HepG2 (cell line): Measurements from ENCODE around the gene SMCHD1. TPM values are rescaled to one million over a fixed set of nuclear protein-coding genes. Genes with fewer than 3 reads are reported as not detected.

Experiments
- ATRX ChIP-seq: sonication (generic); formaldehyde crosslinking; IDR thresholded peaks from 2 replicates; pipeline ENCODE4 v1.4.0; 2020; ENCODE audit warnings: missing genetic modification reagents, borderline replicate concordance
- CBX5 ChIP-seq: sonication (generic); formaldehyde crosslinking; IDR thresholded peaks from 2 replicates; pipeline ENCODE4 v1.4.0; 2020; ENCODE audit warnings: missing genetic modification reagents, borderline replicate concordance
- HIVEP1 ChIP-seq: sonication (generic); formaldehyde crosslinking; IDR thresholded peaks from 2 replicates; pipeline ENCODE4 v1.4.0; 2020; ENCODE audit warnings: mild to moderate bottlenecking, missing genetic modification reagents
- HOMEZ ChIP-seq: IDR thresholded peaks from 2 replicates; pipeline ENCODE4 v1.6.1; 2016; ENCODE audit warnings: low read depth
- ISL2 ChIP-seq: sonication (generic); formaldehyde crosslinking; IDR thresholded peaks from 2 replicates; pipeline ENCODE4 v1.5.0; 2020; ENCODE audit warnings: missing genetic modification reagents
- KLF11 ChIP-seq: IDR thresholded peaks from 2 replicates; pipeline ENCODE4 v1.6.1; 2016; ENCODE audit warnings: missing compliant biosample characterization
- MBD4 ChIP-seq: IDR thresholded peaks from 2 replicates; pipeline ENCODE4 v1.6.1; 2012; ENCODE audit warnings: low read length, inconsistent platforms, borderline replicate concordance
- NFYB ChIP-seq: sonication (generic); formaldehyde crosslinking; IDR thresholded peaks from 2 replicates; pipeline ENCODE4 v1.4.0; 2020; ENCODE audit warnings: missing genetic modification reagents
- NR3C1 ChIP-seq: sonication (generic); formaldehyde crosslinking; IDR thresholded peaks from 2 replicates; pipeline ENCODE4 v1.4.0; 2020; ENCODE audit warnings: missing genetic modification reagents
- TEAD2 ChIP-seq: sonication (generic); formaldehyde crosslinking; IDR thresholded peaks from 2 replicates; pipeline ENCODE4 v1.9.0; 2021; ENCODE audit warnings: missing genetic modification reagents
- ZBTB40 ChIP-seq, 2 experiments: fragments of 450-650 bp in 1 of 2; sonication (generic) in 1 of 2; formaldehyde crosslinking in 1 of 2; IDR thresholded peaks; 2 replicates each; pipeline versions ENCODE4 v1.6.1 to v1.8.0; 2016 to 2022; ENCODE audit warnings: antibody characterized with exemption in 1 of 2, mild to moderate bottlenecking in 1 of 2, missing genetic modification reagents in 1 of 2
- ZNF260 ChIP-seq: sonication (generic); formaldehyde crosslinking; IDR thresholded peaks from 2 replicates; pipeline ENCODE4 v1.4.0; 2020; ENCODE audit warnings: missing genetic modification reagents, low read depth, mild to moderate bottlenecking, borderline replicate concordance
- ZNF441 ChIP-seq: sonication (generic); formaldehyde crosslinking; IDR thresholded peaks from 2 replicates; pipeline ENCODE4 v1.7.0; 2021; ENCODE audit warnings: missing genetic modification reagents, borderline replicate concordance
- ZNF652 ChIP-seq: IDR thresholded peaks from 2 replicates; pipeline ENCODE4 v1.6.1; 2016; ENCODE audit warnings: low read depth, borderline replicate concordance
- ZNF703 ChIP-seq: sonication (generic); formaldehyde crosslinking; IDR thresholded peaks from 2 replicates; pipeline ENCODE4 v1.5.1; 2020; ENCODE audit warnings: missing genetic modification reagents, mild to moderate bottlenecking, moderate library complexity, borderline replicate concordance
- ZNF737 ChIP-seq: sonication (generic); formaldehyde crosslinking; IDR thresholded peaks from 2 replicates; pipeline ENCODE4 v1.5.0; 2020; ENCODE audit warnings: missing genetic modification reagents, mild to moderate bottlenecking, borderline replicate concordance
- ZSCAN29 ChIP-seq: sonication (generic); formaldehyde crosslinking; conservative IDR thresholded peaks from 2 replicates; pipeline ENCODE4 v1.4.0; 2020; ENCODE audit warnings: mild to moderate bottlenecking, missing genetic modification reagents
- polyA plus RNA-seq, 8 experiments: library from polyadenylated mRNA; depleted of rRNA in 3 of 8; stranded (reverse) in 7 of 8; unstranded in 1 of 8; fragments of >200 nt; fragmentation: Illumina TruSeq in 4 of 8; extraction: Trizol in 4 of 8; gene quantifications; 2 replicates each; pipeline versions ENCODE4 v1.2.1 to v1.2.3, GENCODE V29; 2011 to 2016; ENCODE audit warnings: low read depth in 4 of 8, missing spikeins in 1 of 8, mixed read lengths in 1 of 8; ENCODE audit not compliant: insufficient read depth in 1 of 8
- total RNA-seq, 5 experiments: library from RNA; depleted of rRNA; stranded (reverse); fragments of >200 nt; fragmentation: Illumina TruSeq; extraction: Trizol; gene quantifications; 2 replicates each; pipeline ENCODE4 v1.2.3, GENCODE V29; 2016; ENCODE audit warnings: low read depth in 1 of 5
- TF ChIP-seq, protein P1 (sequence below): sonication (generic); formaldehyde crosslinking; IDR thresholded peaks from 2 replicates; pipeline ENCODE4 v1.5.0; 2020; ENCODE audit warnings: missing genetic modification reagents

SMCHD1 gene
- total and polyA plus RNA-seq, 2 of the 13 experiments (the other 11 are each of a cell fraction or from before 2014, with no cell fraction given), result 21.4 to 93.6 TPM

DNA sequence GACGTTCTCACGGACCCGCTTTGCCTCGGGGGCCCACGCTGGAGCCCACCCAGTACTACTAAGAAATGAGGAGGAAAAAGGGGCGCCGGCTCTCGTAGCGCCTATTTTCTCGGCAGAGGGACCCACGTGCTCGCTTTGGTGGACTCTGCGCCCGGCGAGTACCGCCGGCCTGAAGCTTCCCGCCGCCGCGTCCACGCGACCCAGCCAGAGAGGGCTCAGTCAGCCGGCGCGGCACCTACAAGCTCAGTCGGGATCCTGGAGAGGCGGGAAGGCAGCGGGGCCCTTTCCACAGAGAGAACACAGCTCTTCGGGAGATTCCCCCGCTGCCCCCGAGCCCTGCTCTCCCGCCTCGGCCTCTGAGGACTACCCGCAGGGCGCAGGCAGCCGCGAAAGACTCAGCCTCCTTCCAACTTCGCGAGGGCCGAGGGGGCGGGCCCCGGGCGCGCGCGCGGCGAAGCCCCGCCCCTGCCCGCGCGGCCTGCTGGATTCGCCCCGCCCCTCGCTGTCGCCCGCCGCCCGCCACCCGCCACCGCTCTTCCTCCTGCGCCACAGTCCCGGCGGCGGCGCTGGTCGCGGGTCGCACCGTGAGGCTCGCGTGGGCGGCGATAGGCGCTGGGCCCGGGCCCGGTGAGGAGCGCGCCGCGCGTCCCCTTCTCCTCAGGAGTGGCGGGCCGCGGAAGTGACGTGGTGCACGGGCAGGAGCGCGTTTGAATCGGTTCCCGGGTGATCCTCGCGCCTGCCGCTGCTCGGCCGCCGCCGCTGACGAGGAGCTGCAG, at the start of gene SMCHD1 (continued):
- TF ChIP-seq ZSCAN29 (CRISPR knock-in tag) (no peak), TEAD2 (CRISPR knock-in tag) (no peak; the same call in 1 of the 2 replicates), ZNF652 (no peak), MBD4 (no peak), ATRX (no peak), NFYB (CRISPR knock-in tag) (no peak), ISL2 (CRISPR knock-in tag) (no peak), HIVEP1 (CRISPR knock-in tag) (no peak), CBX5 (CRISPR knock-in tag) (no peak; the same call in 1 of the 2 replicates), ZNF441 (CRISPR knock-in tag) (peak; percentile 61), ZNF260 (no peak), NR3C1 (no peak), HOMEZ (CRISPR knock-in tag) (no peak), ZBTB40 (IDR thresholded peaks at IDR 0.05) (no peak), ZBTB40 (CRISPR knock-in tag; IDR thresholded peaks at IDR 0.05) (peak; percentile 63; the same call in 1 of the 2 replicates), ZNF737 (CRISPR knock-in tag) (no peak), ZNF703 (no peak), KLF11 (CRISPR knock-in tag) (no peak)
- TF ChIP-seq, protein P1, sequence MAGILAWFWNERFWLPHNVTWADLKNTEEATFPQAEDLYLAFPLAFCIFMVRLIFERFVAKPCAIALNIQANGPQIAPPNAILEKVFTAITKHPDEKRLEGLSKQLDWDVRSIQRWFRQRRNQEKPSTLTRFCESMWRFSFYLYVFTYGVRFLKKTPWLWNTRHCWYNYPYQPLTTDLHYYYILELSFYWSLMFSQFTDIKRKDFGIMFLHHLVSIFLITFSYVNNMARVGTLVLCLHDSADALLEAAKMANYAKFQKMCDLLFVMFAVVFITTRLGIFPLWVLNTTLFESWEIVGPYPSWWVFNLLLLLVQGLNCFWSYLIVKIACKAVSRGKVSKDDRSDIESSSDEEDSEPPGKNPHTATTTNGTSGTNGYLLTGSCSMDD, result 0 out of 2 replicates have a peak, but pooled peaks have one; percentile 79
